Epithelial cell of proximal tubule (primary cell): ENCODE data around the gene TRUB1. TPM values are rescaled to one million over a fixed set of nuclear protein-coding genes. Genes with fewer than 3 reads are reported as not detected.
"Not testable (repeated sequence)": the region's sequence is repeated elsewhere in the genome, so short reads cannot be mapped to it uniquely, and the experiment has no call there.

Source experiments
- DNase-seq: peaks from one replicate; pipeline ENCODE4 v3.0.0-alpha.2; 2011; ENCODE audit warnings: low read depth
- H3K4me3 ChIP-seq: 2 replicates; pipeline ENCODE4 v1.5.1; 2011; ENCODE audit warnings: low read depth, mild to moderate bottlenecking, low read length
- CTCF ChIP-seq: conservative IDR thresholded peaks from 2 replicates; pipeline ENCODE4 v1.5.1; 2012; ENCODE audit warnings: low read depth, mild to moderate bottlenecking, low read length
- total RNA-seq: library from RNA; depleted of rRNA; stranded (reverse); fragments of >200 nt; gene quantifications from 2 replicates; pipeline ENCODE4 v1.2.3, GENCODE V29; 2015

TRUB1 gene
- total RNA-seq, 1 donor from 2014 or later = 53.7 TPM

GRCh38 chr10:114933588-114933987 lies 4.4 kb upstream of the TRUB1 start:
- TF ChIP-seq CTCF = no peak
- no peak for DNase-seq
- no peak overlapping the region for H3K4me3 ChIP-seq

- DNase-seq, H3K4me3 ChIP-seq: not testable (repeated sequence)
Observed at GRCh38 chr10:114933995-114934394, 4.0 kb upstream of the TRUB1 start.

- DNase-seq = no peak
- TF ChIP-seq CTCF = no peak
- H3K4me3 ChIP-seq = peak overlapping the region; percentile 100
Observed at GRCh38 chr10:114938856-114939193, 830 bp downstream of the TRUB1 start.

- H3K4me3 ChIP-seq = no peak overlapping the region
- no peak for DNase-seq
- no peak for TF ChIP-seq CTCF
Observed at GRCh38 chr10:114940735-114941134, 2.7 kb downstream of the TRUB1 start.

GRCh38 chr10:114943000-114943399 lies 5.0 kb downstream of the TRUB1 start:
- DNase-seq = no peak
- no peak for TF ChIP-seq CTCF
- H3K4me3 ChIP-seq = no peak overlapping the region

GRCh38 chr10:114953047-114953446 lies 15.1 kb downstream of the TRUB1 start:
- no peak for DNase-seq
- H3K4me3 ChIP-seq = no peak overlapping the region
- no peak for TF ChIP-seq CTCF

GRCh38 chr10:114955984-114956383 lies 18.0 kb downstream of the TRUB1 start:
- TF ChIP-seq CTCF = no peak
- H3K4me3 ChIP-seq = no peak overlapping the region
- DNase-seq = no peak

- DNase-seq = no peak
- no peak overlapping the region for H3K4me3 ChIP-seq
- TF ChIP-seq CTCF = no peak
Observed at GRCh38 chr10:114956466-114956865, 18.5 kb downstream of the TRUB1 start.
